ENCODE results near the gene URB2.

URB2 gene

GRCh38 chr1:229643996-229644745, 18.1 kb downstream of the URB2 start:
- in situ Hi-C loops (cut with MboI; ENCODE audit: low sequenced_read_pairs), result no loop called here

GRCh38 chr1:229645324-229645993, 19.4 kb downstream of the URB2 start:
- in situ Hi-C loops (cut with MboI; ENCODE audit: low sequenced_read_pairs), result no loop called here

GRCh38 chr1:229648406-229648805, 22.4 kb downstream of the URB2 start:
- in situ Hi-C loops (cut with MboI; ENCODE audit: low sequenced_read_pairs), result no loop called here

DNA sequence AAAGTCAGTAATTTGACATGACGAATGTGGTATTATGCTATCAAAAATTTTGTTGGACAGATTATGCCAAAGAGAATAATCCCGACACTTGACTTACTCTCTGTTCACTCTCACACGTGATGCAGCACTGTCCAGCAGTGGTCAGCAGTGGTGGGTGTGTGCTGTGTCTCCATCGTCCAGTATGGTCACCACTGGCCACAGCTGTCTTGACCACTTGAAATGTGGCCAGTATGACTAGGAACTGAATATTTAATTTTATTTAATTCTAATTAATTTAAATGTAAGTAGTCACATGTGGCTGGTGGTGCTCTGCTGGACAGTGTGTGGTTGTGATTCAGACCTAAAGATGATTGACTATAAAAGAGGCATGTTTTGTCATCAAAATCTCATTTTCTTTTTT, 24.0 kb downstream of the URB2 start:
- in situ Hi-C loops (cut with MboI; ENCODE audit: low sequenced_read_pairs), result loop anchor here (25.0 kb wide), 1 partner anchor 662 kb away; no protein-coding TSS in a partner anchor

DNA sequence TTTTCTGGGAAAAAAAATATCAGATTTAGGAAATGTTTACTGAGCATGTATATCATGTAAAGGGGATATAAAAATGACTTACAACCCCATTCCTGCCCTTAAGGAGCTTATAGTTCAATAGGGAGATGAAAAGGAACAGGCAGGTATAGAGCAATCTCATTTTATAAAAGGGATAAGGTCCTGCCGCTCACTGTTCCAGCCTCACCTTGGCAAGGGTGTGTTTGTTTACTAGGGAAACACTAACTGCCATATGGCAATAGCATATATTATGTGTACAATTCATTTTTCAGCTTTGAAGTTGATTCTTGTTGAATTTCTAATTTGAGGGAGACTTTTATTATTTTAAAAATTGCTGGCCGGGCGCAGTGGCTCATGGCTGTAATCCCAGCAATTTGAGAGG, 25.5 kb downstream of the URB2 start:
- in situ Hi-C loops (cut with MboI; ENCODE audit: low sequenced_read_pairs), result loop anchor here (25.0 kb wide), 1 partner anchor 661 kb away; no protein-coding TSS in a partner anchor

- in situ Hi-C loops (cut with MboI; ENCODE audit: low sequenced_read_pairs), result loop anchor here (25.0 kb wide), 1 partner anchor 659 kb away; no protein-coding TSS in a partner anchor
Observed at GRCh38 chr1:229653420-229653819, 27.4 kb downstream of the URB2 start.

GRCh38 chr1:229655781-229656180, 29.7 kb downstream of the URB2 start:
- in situ Hi-C loops (cut with MboI; ENCODE audit: low sequenced_read_pairs), result loop anchor here (25.0 kb wide), 1 partner anchor 657 kb away; no protein-coding TSS in a partner anchor

GRCh38 chr1:229657993-229658755, 32.1 kb downstream of the URB2 start:
- in situ Hi-C loops (cut with MboI; ENCODE audit: low sequenced_read_pairs), result loop anchor here (25.0 kb wide), 1 partner anchor 654 kb away; no protein-coding TSS in a partner anchor

DNA sequence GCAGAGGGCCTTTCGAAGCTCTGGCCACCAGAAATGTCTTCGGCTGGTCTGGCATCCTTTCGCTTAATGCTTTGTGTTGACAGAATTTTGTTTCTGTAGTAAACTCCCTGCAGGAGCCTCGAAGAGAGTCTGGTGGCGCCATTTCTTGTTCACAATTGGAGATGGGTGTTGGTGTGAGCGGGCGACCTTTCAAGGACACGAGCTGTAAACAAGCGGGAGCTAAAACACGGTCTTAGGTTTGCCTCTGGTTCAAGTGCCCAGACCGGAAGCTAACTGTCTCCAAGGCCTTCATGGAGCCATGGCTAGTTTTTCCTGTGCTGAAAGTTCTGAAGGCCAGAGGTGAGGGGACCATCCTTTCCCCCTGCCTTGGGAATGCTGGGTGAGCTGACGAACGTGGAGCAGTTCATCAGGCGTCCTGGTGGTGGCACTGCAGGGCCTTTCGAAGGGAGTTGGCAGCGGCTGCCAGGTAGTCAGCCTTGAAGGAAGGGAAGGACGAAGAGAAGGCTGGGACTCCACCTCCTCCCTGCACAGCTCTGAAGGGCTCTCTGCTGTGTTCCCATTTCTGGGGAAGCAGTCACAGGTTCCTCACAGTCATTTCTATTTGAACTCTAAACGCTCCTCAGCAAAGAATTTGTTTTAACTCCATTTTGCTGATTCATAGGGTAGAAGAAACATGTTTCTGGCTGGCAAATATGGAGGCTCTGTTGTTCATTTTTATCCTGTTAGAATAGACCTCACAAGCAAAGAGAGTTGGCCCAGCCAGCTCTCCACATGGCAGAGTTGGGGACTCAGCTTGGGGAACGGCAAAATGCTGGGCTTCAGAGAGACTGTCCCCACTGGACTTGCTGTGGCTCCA, 35.2 kb downstream of the URB2 start:
- in situ Hi-C loops (cut with MboI; ENCODE audit: low sequenced_read_pairs), result loop anchor here (25.0 kb wide), 1 partner anchor 651 kb away; no protein-coding TSS in a partner anchor

- in situ Hi-C loops (cut with MboI; ENCODE audit: low sequenced_read_pairs), result loop anchor here (25.0 kb wide), 1 partner anchor 650 kb away; no protein-coding TSS in a partner anchor
Observed at GRCh38 chr1:229661897-229662296, 35.9 kb downstream of the URB2 start.

GRCh38 chr1:229664133-229664689, 38.2 kb downstream of the URB2 start:
- in situ Hi-C loops (cut with MboI; ENCODE audit: low sequenced_read_pairs), result loop anchor here (25.0 kb wide), 1 partner anchor 648 kb away; no protein-coding TSS in a partner anchor

DNA sequence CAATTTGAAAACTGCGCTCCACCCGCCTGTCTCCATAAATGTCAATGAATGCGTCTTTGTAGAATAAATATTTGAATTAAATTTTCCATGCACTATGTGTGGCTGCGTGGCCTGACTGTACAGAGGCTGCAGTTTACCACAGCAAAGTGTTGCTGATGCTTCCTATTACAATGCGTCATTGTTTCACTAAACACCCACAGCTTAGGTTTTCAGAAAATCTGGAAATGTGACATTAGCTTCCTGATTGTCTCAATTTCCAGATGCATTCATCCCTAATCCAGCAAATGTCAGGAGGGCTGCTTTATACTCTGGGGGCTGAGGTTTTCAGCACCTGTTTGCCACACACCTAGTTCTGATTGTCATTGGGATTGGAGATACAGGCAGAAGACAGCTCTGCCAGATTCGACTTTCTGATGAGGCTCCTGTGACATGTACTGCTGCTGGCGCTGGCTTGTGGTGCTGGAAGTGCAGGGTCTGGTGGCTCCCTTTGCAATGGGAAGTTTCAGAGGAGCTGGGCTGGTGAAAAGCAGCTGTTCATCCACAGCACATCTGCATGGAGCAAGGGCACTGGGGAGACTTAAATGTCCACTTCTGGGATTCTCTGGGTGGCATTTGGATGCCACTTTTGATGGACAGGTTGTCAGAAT, 40.0 kb downstream of the URB2 start:
- in situ Hi-C loops (cut with MboI; ENCODE audit: low sequenced_read_pairs), result loop anchor here (25.0 kb wide), 1 partner anchor 646 kb away; no protein-coding TSS in a partner anchor

DNA sequence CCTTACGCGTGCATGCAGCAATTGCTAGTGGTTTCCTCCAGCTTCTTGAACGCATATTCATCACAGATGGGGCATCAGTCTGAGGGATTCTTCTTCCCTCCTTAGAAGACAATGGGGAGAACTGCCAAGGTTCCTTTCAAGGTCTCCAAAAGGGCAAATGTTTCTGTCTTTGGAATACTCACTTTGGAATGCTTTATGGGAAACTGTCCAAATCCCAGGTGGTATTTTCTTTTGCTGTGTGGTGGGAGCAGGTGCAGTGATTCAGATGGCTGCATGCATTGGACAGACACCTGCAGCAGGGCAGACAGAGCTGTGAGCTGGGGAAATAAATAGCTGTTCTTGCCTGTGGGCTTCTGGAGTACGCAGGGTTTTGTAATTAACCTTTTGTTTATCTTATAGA, 40.5 kb downstream of the URB2 start:
- in situ Hi-C loops (cut with MboI; ENCODE audit: low sequenced_read_pairs), result loop anchor here (25.0 kb wide), 1 partner anchor 646 kb away; no protein-coding TSS in a partner anchor

DNA sequence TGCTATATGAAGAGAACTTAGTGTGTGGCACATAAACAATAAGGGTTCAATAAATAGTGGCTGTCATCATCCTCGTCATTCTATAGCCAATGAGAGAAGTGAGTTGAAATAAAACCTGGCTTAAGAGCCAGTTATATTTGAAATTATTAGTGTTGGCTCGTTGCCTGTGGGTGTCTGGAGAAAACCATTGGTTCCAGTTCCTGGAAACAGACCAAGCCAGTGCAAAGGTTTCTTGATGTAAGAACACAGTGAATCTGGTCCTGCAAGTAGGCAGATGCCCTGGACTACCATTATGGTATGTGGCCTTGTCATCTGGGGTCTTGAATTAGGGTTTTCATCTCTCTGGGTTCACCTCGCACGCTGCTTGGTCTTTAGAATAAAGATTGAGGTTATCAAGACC, 43.3 kb downstream of the URB2 start:
- in situ Hi-C loops (cut with MboI; ENCODE audit: low sequenced_read_pairs), result loop anchor here (25.0 kb wide), 1 partner anchor 643 kb away; no protein-coding TSS in a partner anchor

DNA sequence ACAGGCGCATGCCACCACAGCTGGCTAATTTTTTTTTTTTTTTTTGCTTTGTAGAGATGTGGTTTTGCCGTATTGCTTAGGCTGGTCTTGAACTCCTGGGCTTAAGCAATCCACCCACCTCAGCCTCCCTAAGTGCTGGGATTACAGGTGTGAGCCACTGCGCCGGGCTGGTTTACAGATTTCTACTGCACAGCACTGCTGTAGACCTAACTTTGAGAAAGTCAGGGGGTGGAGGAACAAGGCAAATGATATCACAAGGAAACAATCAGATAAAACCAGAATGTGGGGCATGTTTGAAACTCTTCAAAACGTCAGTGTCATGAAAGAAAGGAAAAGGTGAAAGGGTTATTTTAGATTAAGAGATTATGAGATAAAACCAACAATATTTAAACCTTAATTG, 45.3 kb downstream of the URB2 start:
- in situ Hi-C loops (cut with MboI; ENCODE audit: low sequenced_read_pairs), result loop anchor here (25.0 kb wide), 1 partner anchor 641 kb away; no protein-coding TSS in a partner anchor

GRCh38 chr1:229672246-229672645, 46.2 kb downstream of the URB2 start:
- in situ Hi-C loops (cut with MboI; ENCODE audit: low sequenced_read_pairs), result loop anchor here (25.0 kb wide), 1 partner anchor 640 kb away; no protein-coding TSS in a partner anchor

GRCh38 chr1:229674042-229674441, 48.0 kb downstream of the URB2 start:
- in situ Hi-C loops (cut with MboI; ENCODE audit: low sequenced_read_pairs), result loop anchor here (25.0 kb wide), 1 partner anchor 638 kb away; no protein-coding TSS in a partner anchor

GRCh38 chr1:229675396-229675795, 49.3 kb downstream of the URB2 start:
- in situ Hi-C loops (cut with MboI; ENCODE audit: low sequenced_read_pairs), result no loop called here

DNA sequence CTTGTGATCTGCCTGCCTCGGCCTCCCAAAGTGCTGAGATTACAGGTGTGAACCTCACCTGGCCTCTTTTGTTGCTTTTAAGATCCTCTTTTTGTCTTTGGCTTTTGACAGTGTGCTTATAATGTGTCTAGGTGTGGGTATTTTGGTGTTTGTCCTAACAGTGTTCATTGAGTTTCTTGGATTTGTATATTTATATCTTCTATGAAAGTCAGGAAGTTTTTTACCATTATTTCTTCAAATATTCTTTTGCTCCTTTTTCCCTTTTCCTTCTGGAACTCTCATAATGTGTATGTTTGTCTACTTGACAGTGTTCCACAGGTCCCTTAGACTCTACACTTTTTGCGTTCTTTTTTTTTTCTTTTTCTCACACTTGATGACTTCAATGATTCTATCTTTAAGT, 59.1 kb downstream of the URB2 start:
- in situ Hi-C loops (cut with MboI; ENCODE audit: low sequenced_read_pairs), result no loop called here
